GM18507 (cell line): ENCODE data around the gene FA2H.
"Not testable (repeated sequence)": the region's sequence is repeated elsewhere in the genome, so short reads cannot be mapped to it uniquely, and the experiment has no call there.

Experiments
- DNase-seq: peaks from one replicate; pipeline ENCODE4 v3.0.0; 2011; ENCODE audit warnings: low read depth; ENCODE audit not compliant: insufficient read length; ENCODE audit errors: extremely low spot score
- FAIRE-seq: peaks from 2 replicates; lab custom pipeline; 2011; peaks lifted over from hg19 to GRCh38; lab: Jason Lieb, UNC

The FA2H gene

GRCh38 chr16:74729783-74730683, 44.6 kb downstream of the FA2H start:
- FAIRE-seq (no peak), DNase-seq (no peak)

DNA sequence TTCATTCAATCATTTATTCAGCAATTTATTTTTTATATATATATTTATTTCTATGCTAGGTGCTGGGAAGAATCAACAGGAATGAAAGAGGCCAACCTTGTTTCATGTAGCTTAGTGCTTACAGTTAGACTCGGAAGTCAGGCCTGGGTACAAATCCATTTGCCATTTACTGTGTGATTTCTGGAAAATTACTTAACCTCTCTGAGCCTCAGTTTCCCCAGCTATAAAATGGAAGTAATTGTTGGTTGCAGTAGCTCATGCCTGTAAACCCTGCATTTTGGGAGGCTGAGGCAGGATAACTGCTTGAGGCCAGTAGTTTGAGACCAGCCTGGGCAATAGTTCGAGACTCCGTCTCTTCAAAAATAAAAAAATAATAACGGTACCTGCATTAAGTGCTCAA, 46.7 kb downstream of the FA2H start:
- DNase-seq (no peak), FAIRE-seq (no peak)

DNA sequence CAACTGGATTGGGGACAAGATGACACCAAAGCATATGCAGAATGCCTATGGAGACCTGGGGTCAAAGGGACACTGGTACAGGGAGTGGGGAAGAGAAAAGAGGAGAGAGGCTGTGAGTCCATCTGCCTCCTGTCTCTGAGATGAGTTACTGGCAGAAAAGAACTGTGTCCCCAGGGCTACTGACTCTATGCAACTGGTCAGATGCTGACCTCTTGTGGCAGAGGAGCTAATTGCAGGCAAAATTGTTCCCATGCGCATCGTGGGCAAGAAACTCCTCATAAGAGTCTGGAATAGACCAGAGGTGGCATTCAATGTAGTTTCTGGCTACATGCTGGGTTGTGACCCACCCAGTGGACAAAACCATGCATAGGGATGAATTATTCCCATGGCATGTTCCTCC, 47.9 kb downstream of the FA2H start:
- no peak for FAIRE-seq
- peak; percentile 18 for DNase-seq

DNA sequence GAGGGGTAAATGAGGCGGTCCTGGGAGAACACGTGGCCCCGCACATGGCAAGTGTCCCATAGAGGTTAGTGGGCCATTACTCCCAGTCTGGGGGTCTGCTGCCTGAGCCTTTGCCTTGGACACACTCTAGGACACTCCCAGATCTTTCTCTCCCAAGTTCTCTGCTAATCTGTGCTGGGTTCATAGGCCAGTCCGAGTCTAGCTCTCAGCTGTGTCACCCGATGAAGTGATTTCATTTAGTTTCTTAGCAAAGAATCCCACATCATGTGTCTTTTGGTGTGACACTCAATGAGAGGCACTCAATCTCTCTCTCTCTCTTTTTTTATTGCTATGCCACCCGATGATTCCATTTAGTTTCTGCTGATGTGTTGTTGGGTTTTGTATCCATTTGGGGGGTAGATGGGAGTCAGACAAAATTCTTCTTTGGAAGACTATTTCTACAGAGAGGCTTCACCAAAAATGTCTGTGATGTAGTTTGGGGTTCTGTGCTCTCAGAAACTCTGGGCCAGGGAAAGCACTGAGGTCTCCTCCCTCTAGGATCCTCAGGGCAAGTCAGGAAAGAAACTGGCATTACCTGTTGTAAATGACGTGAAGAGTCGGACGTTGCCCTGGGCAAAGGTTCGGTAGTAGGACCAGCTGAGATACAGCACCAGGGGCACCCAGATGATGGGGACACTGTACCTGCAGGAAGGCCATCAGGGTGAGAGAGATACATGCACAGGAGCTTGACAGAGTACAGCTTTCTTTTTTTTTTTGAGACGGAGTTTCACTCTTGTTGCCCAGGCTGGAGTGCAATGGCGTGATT, 48.8 kb downstream of the FA2H start:
- DNase-seq (no peak), FAIRE-seq (no peak)

GRCh38 chr16:74724820-74725549, 49.6 kb downstream of the FA2H start:
- DNase-seq (no peak), FAIRE-seq (no peak)

DNA sequence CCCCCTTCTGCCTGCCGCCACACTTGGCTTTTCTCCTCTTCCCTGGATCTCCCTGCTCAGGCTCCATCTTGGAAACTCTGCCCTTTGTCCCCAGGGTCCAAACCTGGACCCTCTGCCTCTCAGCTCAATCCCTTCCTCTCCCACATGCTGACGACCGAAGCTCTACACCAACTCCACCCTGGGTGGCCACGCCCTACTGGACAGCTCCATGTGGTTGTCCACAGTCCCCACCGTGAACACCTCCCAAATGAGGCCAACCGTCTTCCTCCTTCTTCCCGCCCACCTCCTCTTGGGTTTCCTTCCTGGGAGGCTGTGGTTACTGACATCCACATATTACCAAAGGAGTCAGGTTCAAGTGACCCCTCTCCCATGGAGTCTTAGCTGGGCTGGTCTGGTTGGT, 51.4 kb downstream of the FA2H start:
- FAIRE-seq (no peak), DNase-seq (no peak)

GRCh38 chr16:74722156-74722555, 52.5 kb downstream of the FA2H start:
- DNase-seq, FAIRE-seq: not testable (repeated sequence)

GRCh38 chr16:74721716-74722115, 52.9 kb downstream of the FA2H start:
- no peak for FAIRE-seq

DNA sequence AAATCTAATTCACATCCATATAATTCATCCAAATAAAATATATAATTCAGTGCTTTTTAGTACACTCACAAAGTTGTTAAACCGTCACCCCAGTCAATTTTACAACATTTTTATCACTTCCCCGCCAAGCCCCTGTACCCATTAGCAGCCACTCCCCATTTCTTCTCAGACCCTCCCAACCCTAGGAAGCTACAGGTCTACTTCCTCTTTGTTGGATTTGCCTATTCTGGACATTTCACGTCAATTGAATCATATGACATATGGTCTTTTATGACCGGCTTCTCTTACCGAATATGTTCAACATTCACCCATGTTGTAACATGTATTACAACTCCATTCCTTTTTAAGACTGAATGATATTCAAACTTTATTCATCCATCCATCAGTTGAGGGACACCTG, 54.0 kb downstream of the FA2H start:
- FAIRE-seq (no peak), DNase-seq (no peak)

More at GRCh38 chr16:74721716-74722115, 52.9 kb downstream of the FA2H start:
- DNase-seq, result no peak

GRCh38 chr16:74718741-74719610, 55.6 kb downstream of the FA2H start:
- FAIRE-seq (no peak), DNase-seq (no peak)

DNA sequence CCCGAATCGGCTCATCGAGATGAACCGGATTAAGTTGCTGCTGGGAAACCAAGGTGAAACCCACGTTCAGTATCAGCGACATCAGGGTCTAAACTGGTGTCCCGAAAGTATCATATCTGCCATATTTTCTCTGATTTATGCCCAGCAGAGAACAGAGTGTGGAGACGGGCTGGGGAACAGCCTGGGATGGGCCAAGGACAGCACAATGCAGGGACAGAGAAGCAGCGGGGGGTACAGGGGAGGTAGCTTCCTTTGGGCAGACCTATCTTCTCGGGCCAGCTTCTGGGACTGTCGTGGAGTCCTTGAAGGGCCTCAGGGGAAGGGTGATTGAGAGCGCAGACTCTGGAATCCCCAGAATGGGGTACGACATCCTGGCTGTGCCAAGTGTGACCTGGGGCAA, 56.5 kb downstream of the FA2H start:
- no peak for FAIRE-seq
- no peak for DNase-seq

- FAIRE-seq, result no peak
- DNase-seq, result no peak
These were observed 57.3 kb downstream of the FA2H start for GRCh38 chr16:74717367-74717766.

GRCh38 chr16:74716355-74716754, 58.3 kb downstream of the FA2H start:
- no peak for FAIRE-seq

DNA sequence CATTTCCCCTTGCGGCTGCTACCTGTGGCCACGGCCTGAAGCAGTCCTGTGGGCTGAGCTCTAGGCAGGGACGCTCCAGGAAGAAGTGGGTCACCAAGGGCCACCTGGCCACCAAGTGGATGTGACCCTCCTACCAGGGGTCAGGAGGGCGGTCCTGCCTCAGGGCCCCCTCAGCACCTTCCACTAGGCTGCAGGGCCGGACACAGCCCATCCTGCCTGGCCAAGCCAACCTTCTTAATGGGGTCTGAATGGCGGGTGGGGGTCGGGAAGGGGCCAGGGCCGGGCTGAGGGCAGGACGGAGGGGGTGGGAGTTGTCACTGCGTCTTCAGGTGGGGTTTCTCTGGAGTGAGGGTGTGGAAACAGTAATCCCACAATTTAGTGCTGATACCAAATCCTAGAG, 60.7 kb downstream of the FA2H start:
- FAIRE-seq (no peak), DNase-seq (no peak)

More at GRCh38 chr16:74716355-74716754, 58.3 kb downstream of the FA2H start:
- DNase-seq, result no peak

GRCh38 chr16:74713325-74713724, 61.3 kb downstream of the FA2H start:
- DNase-seq, result no peak
- no peak for FAIRE-seq

- no peak for FAIRE-seq
- DNase-seq, result no peak
These were observed 62.7 kb downstream of the FA2H start for GRCh38 chr16:74711938-74712337.

DNA sequence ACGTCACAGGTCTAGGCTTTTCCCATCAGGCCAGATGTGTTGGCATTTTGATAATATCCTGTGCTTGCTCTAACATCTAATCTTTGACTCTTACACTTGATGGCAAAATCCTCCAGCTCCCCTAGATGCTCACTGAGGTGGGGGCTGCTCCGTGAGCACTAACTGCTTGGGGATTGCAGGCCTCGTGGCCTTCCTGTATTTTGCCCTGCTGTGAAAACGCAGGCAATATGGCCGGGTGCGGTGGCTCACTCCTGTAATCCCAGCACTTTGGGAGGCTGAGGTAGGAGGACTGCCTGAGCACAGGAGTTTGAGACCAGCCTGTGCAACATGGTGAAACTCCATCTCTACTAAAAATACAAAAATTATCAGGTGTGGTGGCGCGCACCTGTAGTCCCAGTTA, 64.2 kb downstream of the FA2H start:
- FAIRE-seq, result no peak
- DNase-seq, result no peak

DNA sequence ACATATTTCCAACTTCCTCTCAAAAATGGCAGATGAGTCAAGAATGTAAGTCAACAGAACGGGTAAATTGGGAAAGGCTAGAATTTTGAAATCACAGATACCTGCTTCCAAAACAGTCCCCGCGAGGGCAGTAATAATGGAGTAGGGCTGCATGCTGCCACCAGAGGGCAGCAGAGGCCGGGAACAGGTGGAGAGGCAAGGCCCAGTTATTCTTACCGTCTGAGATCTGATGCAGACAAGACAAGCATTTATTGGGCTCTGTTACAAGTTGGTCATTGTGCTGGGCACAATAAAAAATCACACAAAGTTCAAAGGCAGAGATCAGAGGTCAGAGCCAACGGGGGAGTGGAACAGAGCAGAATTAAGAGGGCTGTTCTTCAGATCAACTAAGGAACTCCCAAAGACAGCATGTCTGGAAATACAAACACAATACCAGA, 65.2 kb downstream of the FA2H start:
- peak; percentile 91 for FAIRE-seq
- DNase-seq, result peak; percentile 58
